Pancreas (tissue), 10 donors: ENCODE results near the gene MGAT3. TPM values are rescaled to one million over a fixed set of nuclear protein-coding genes. Genes with fewer than 3 reads are reported as not detected.

Experiments used
- ATAC-seq, 4 donors: fragments of 200-7000 bp; cut with Tn5 transposase; one replicate each; pipeline versions ENCODE4 v1.8.0 to v1.9.1; 2020; ENCODE audit warnings: mild to moderate bottlenecking in 4 of 4, moderate library complexity in 4 of 4
- DNase-seq, 6 donors: peaks; one replicate each; pipeline ENCODE4 v3.0.0-alpha.2; 2020
- FAIRE-seq: peaks from 2 replicates; lab custom pipeline; 2012; peaks lifted over from hg19 to GRCh38; lab: Jason Lieb, UNC
- H3K27ac ChIP-seq, 4 donors: fragments of 200-600 bp; sonication (generic); 1 replicate in 3 of 4; 2 replicates in 1 of 4; pipeline versions ENCODE4 v1.5.0 to v1.8.0; 2020
- H3K27me3 ChIP-seq, 4 donors: fragments of 200-600 bp; one replicate each; pipeline ENCODE4 v1.8.0; 2021
- H3K36me3 ChIP-seq, 3 donors: fragments of 200-600 bp; sonication (generic) in 1 of 3; one replicate each; pipeline versions ENCODE4 v1.5.0 to v1.8.0; 2020 to 2021
- H3K4me1 ChIP-seq, 3 donors: fragments of 200-600 bp; one replicate each; pipeline ENCODE4 v1.8.0; 2021
- H3K4me3 ChIP-seq, 4 donors: fragments of 200-600 bp; sonication (generic) in 2 of 4; one replicate each; pipeline versions ENCODE4 v1.5.0 to v1.8.0; 2020 to 2021
- H3K9me3 ChIP-seq, 4 donors: fragments of 200-600 bp; one replicate each; pipeline ENCODE4 v1.8.0; 2021
- CTCF ChIP-seq, 4 donors: fragments of 200-600 bp; sonication (generic) in 3 of 4; IDR thresholded peaks; one replicate each; pipeline versions ENCODE4 v1.5.0 to v1.8.0; 2021; ENCODE audit warnings: antibody characterized with exemption in 4 of 4
- WGBS, 2 donors: extraction: QIAGEN DNeasy Blood & Tissue Kit; methylation state at CpG; one replicate each; pipeline ENCODE4 v1.1.7; 2013; 5-methylcytosine and 5-hydroxymethylcytosine counted together
- intact Hi-C, 3 donors: fragments of 100-400 bp; cut with DNase I; formaldehyde crosslinking; loops; one replicate each; pipeline versions ENCODE4 v1.11.1 to v1.14.2; 2022
- polyA plus RNA-seq, 2 donors: library from polyadenylated mRNA; stranded (reverse); fragments of 200-250 nt; gene quantifications; one replicate each; pipeline ENCODE4 v1.2.3, GENCODE V29; 2013
- total RNA-seq, 6 donors: library from RNA; stranded (reverse); fragmentation: NEBNext Ultra II Directional in 4 of 6; extraction: Animal tissue kit (Norgen Biotek cat#: 25700) in 4 of 6; gene quantifications; one replicate each; pipeline versions ENCODE4 v1.2.1 to v1.2.4, GENCODE V29; 2021 to 2023
- donor health status: healthy with polysubstance abuse.
- donor health status: DM: no; HTN: no; CAD: no; lungs with moderate emphysema.
- donor health status: DM: no; HTN: no; CAD: no.
- donor health status: control.
- donor health status: control.
- donor health status: Bipolar disorder and iron deficiency.
- donor health status: DM: yes; HTN: yes; CAD: no.
- donor health status: DM: no; HTN: no; CAD: no.
- donor health status: DM: no; HTN: no; CAD: no.
- donor health status: DM: yes; HTN: yes; CAD: no.

Gene MGAT3
- total and polyA plus RNA-seq, 8 donors: 1.5 to 4.2 (median 2.2) TPM

- H3K4me1 ChIP-seq: no peaks in the 10 kb centered on the region
- H3K27me3 ChIP-seq: no peaks in the 10 kb centered on the region
- peaks cover 0 to 51% (median 20%) of the 10 kb centered on the region in 3 donors for H3K36me3 ChIP-seq
- TF ChIP-seq CTCF (IDR thresholded peaks at IDR 0.05): no peak
- H3K4me3 ChIP-seq: no peak overlapping the region
- intact Hi-C loops: no loop called here
- WGBS, 2 donors: 94 to 95% methylated on average over 11 of the region's 11 CpGs
- no peak overlapping the region for H3K27ac ChIP-seq
- H3K9me3 ChIP-seq: no peaks in the 10 kb centered on the region
- no peak for DNase-seq
- no peak for FAIRE-seq
- no peak for ATAC-seq
Observed at GRCh38 chr22:39421691-39422090, 35.1 kb upstream of the MGAT3 start.

GRCh38 chr22:39422101-39422500 lies 34.7 kb upstream of the MGAT3 start:
- no peak for FAIRE-seq
- H3K4me3 ChIP-seq: no peak overlapping the region
- peaks cover 0 to 51% (median 19%) of the 10 kb centered on the region in 3 donors for H3K36me3 ChIP-seq
- intact Hi-C loops: no loop called here
- H3K27ac ChIP-seq: no peak overlapping the region
- H3K4me1 ChIP-seq: no peaks in the 10 kb centered on the region
- no peak for ATAC-seq
- no peak for TF ChIP-seq CTCF (IDR thresholded peaks at IDR 0.05)
- no peaks in the 10 kb centered on the region for H3K9me3 ChIP-seq
- H3K27me3 ChIP-seq: no peaks in the 10 kb centered on the region
- 92 to 96% methylated on average over 7 of the region's 7 CpGs for WGBS, 2 donors
- no peak for DNase-seq

- FAIRE-seq (no peak), DNase-seq (no peak), ATAC-seq (no peak)
- H3K4me3 ChIP-seq: no peak overlapping the region
- no peaks in the 10 kb centered on the region for H3K27me3 ChIP-seq
- peaks cover 0 to 53% (median 18%) of the 10 kb centered on the region in 3 donors for H3K36me3 ChIP-seq
- WGBS, 2 donors: 96% methylated on average over 6 of the region's 6 CpGs
- H3K9me3 ChIP-seq: no peaks in the 10 kb centered on the region
- no peaks in the 10 kb centered on the region for H3K4me1 ChIP-seq
- no peak overlapping the region for H3K27ac ChIP-seq
- TF ChIP-seq CTCF (IDR thresholded peaks at IDR 0.05): no peak
- intact Hi-C loops: no loop called here
Observed at GRCh38 chr22:39422721-39423120, 34.1 kb upstream of the MGAT3 start.

- no peak overlapping the region for H3K27ac ChIP-seq
- H3K36me3 ChIP-seq: peaks cover 0 to 54% (median 13%) of the 10 kb centered on the region in 3 donors
- H3K4me3 ChIP-seq: no peak overlapping the region
- intact Hi-C loops: no loop called here
- H3K9me3 ChIP-seq: no peaks in the 10 kb centered on the region
- DNase-seq: no peak
- no peaks in the 10 kb centered on the region for H3K27me3 ChIP-seq
- H3K4me1 ChIP-seq: no peaks in the 10 kb centered on the region
- WGBS, 2 donors: 98 to 100% methylated on average over 3 of the region's 3 CpGs
- FAIRE-seq: no peak
- ATAC-seq: no peak
- TF ChIP-seq CTCF (IDR thresholded peaks at IDR 0.05): no peak
Observed at GRCh38 chr22:39423976-39424375, 32.8 kb upstream of the MGAT3 start.

GRCh38 chr22:39426380-39427043 lies 30.3 kb upstream of the MGAT3 start:
- no peak for TF ChIP-seq CTCF (IDR thresholded peaks at IDR 0.05)
- H3K4me3 ChIP-seq: no peak overlapping the region
- ATAC-seq (no peak), DNase-seq (no peak), FAIRE-seq (no peak)
- no peak overlapping the region for H3K27ac ChIP-seq
- no peaks in the 10 kb centered on the region for H3K27me3 ChIP-seq
- 93 to 98% methylated on average over 20 of the region's 20 CpGs for WGBS, 2 donors
- no peaks in the 10 kb centered on the region for H3K9me3 ChIP-seq
- H3K4me1 ChIP-seq: no peaks in the 10 kb centered on the region
- H3K36me3 ChIP-seq: peaks cover 0 to 51% (median 6%) of the 10 kb centered on the region in 3 donors
- intact Hi-C loops: no loop called here
